DND-41 (cell line): Measurements from ENCODE around the gene AHNAK.

ENCODE experiments used
- EZH2 ChIP-seq: IDR thresholded peaks from 3 replicates; pipeline ENCODE4 v1.6.1; 2012; ENCODE audit warnings: borderline replicate concordance, low read depth, mild to moderate bottlenecking, moderate library complexity, low read length, inconsistent platforms; ENCODE audit not compliant: severe bottlenecking
- TF ChIP-seq, protein P1 (sequence below): IDR thresholded peaks from 2 replicates; pipeline ENCODE4 v1.5.1; 2012; ENCODE audit warnings: borderline replicate concordance, low read length, moderate library complexity, mild to moderate bottlenecking; ENCODE audit not compliant: poor library complexity, severe bottlenecking; ENCODE audit errors: extremely low read depth

DNA sequence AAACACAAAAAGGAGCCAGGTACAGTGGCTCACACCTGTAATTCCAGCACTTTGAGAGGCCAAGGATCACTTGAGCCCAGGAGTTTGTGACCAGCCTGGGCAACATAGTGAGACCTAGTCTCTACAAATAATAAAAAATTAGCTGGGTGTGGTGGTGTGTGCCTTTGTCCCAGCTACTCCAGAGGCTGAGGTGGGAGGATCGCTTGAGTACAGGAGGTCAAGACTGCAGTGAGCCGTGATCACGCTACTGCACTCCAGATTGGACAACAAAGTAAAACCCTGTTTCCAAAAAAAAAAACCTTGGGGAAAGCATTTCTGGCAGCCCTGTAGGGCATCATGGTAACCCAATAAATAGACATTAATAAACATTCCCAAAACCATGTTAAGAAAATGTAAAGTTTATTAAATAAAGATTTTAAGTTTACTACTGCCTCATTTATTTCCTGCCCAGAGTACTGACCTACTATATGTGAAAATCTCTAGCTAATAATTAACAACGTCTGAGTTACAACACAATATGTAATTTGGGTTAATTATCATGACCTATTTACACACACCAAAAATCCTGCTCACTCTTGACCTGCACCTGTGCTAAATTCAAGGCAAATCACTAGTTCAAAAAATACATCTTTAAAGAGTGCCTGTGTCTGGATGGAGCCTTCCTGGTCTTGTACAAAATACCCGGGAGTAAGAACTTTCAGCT lies 18.6 kb upstream of the AHNAK start:
- no peak for TF ChIP-seq EZH2
- TF ChIP-seq, protein P1, sequence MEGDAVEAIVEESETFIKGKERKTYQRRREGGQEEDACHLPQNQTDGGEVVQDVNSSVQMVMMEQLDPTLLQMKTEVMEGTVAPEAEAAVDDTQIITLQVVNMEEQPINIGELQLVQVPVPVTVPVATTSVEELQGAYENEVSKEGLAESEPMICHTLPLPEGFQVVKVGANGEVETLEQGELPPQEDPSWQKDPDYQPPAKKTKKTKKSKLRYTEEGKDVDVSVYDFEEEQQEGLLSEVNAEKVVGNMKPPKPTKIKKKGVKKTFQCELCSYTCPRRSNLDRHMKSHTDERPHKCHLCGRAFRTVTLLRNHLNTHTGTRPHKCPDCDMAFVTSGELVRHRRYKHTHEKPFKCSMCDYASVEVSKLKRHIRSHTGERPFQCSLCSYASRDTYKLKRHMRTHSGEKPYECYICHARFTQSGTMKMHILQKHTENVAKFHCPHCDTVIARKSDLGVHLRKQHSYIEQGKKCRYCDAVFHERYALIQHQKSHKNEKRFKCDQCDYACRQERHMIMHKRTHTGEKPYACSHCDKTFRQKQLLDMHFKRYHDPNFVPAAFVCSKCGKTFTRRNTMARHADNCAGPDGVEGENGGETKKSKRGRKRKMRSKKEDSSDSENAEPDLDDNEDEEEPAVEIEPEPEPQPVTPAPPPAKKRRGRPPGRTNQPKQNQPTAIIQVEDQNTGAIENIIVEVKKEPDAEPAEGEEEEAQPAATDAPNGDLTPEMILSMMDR: no peak
